IgD-negative memory B cell (primary cell): ENCODE data around the gene EPHA6. TPM values are rescaled to one million over a fixed set of nuclear protein-coding genes. Genes with fewer than 3 reads are reported as not detected.

ENCODE experiments used
- H3K27ac Mint-ChIP-seq, 3 donors: one replicate each; pipeline ENCODE4 v1.8.0; 2020 to 2022; ENCODE audit warnings: mild to moderate bottlenecking in 3 of 3, mixed read lengths in 3 of 3, moderate library complexity in 1 of 3
- H3K27me3 Mint-ChIP-seq: one replicate; pipeline ENCODE4 v1.8.0; 2021; ENCODE audit warnings: mixed read lengths
- H3K36me3 Mint-ChIP-seq: one replicate; pipeline ENCODE4 v1.8.0; 2020; ENCODE audit warnings: mild to moderate bottlenecking, mixed read lengths
- H3K4me1 Mint-ChIP-seq, 3 donors: one replicate each; pipeline ENCODE4 v1.8.0; 2020 to 2022; ENCODE audit warnings: mixed read lengths in 3 of 3, mild to moderate bottlenecking in 1 of 3
- H3K4me3 Mint-ChIP-seq, 4 donors: one replicate each; pipeline ENCODE4 v1.8.0; 2020 to 2022; ENCODE audit warnings: mild to moderate bottlenecking in 4 of 4, mixed read lengths in 4 of 4, moderate library complexity in 3 of 4
- H3K9me3 Mint-ChIP-seq, 3 donors: one replicate each; pipeline ENCODE4 v1.8.0; 2020 to 2021; ENCODE audit warnings: mixed read lengths in 3 of 3, mild to moderate bottlenecking in 1 of 3
- polyA plus RNA-seq: library from polyadenylated mRNA; unstranded; fragments of 300-500 nt; fragmentation: Illumina TruSeq; gene quantifications from one replicate; pipeline ENCODE4 v1.2.3, GENCODE V29; 2021

The EPHA6 gene
- polyA plus RNA-seq, 1 donor from 2014 or later: not detected

GRCh38 chr3:97742036-97742435, 927.6 kb downstream of the EPHA6 start:
- Mint-ChIP-seq H3K27me3 (peaks cover 2% of the 10 kb centered on the region), H3K9me3 (no peaks in the 10 kb centered on the region), H3K36me3 (no peaks in the 10 kb centered on the region), H3K4me1 (no peaks in the 10 kb centered on the region), H3K27ac (no peak overlapping the region), H3K4me3 (no peak overlapping the region)

GRCh38 chr3:97744289-97744688, 929.9 kb downstream of the EPHA6 start:
- H3K36me3 Mint-ChIP-seq: no peaks in the 10 kb centered on the region
- H3K4me3 Mint-ChIP-seq: no peak overlapping the region
- H3K9me3 Mint-ChIP-seq: no peaks in the 10 kb centered on the region
- peaks cover 2% of the 10 kb centered on the region for H3K27me3 Mint-ChIP-seq
- H3K27ac Mint-ChIP-seq: no peak overlapping the region
- no peaks in the 10 kb centered on the region for H3K4me1 Mint-ChIP-seq

- Mint-ChIP-seq H3K4me1 (peaks cover 8 to 15% (median 9%) of the 10 kb centered on the region in 3 donors), H3K27ac (peak overlapping the region; percentile 73 to 98 (median 96)), H3K9me3 (peaks cover 0 to 1% (median 1%) of the 10 kb centered on the region in 3 donors), H3K4me3 (peak overlapping the region; percentile 94 to 100 (median 98)), H3K27me3 (peaks cover 2% of the 10 kb centered on the region), H3K36me3 (no peaks in the 10 kb centered on the region)
These were observed 949.4 kb downstream of the EPHA6 start for GRCh38 chr3:97763586-97764406.

GRCh38 chr3:97764407-97765238, 950.2 kb downstream of the EPHA6 start, which contains the start of gene ARL6:
TSS of gene ARL6 (plus strand) at chr3:97764758. CDS start at chr3:97768108, 3,350 bp downstream.
- Mint-ChIP-seq H3K36me3 (peaks cover 2% of the 10 kb centered on the region), H3K27ac (peak within 1 kb of the TSS; percentile 73 to 98 (median 96)), H3K4me3 (peak within 1 kb of the TSS; percentile 94 to 100 (median 98)), H3K4me1 (peaks cover 8 to 15% (median 9%) of the 10 kb centered on the region in 3 donors), H3K27me3 (peaks cover 2% of the 10 kb centered on the region), H3K9me3 (peaks cover 0 to 1% (median 1%) of the 10 kb centered on the region in 3 donors)

GRCh38 chr3:97765336-97765735, 950.9 kb downstream of the EPHA6 start:
- Mint-ChIP-seq H3K27me3 (peaks cover 2% of the 10 kb centered on the region), H3K36me3 (peaks cover 4% of the 10 kb centered on the region), H3K27ac (peak overlapping the region in 2 of 3 donors; percentile 73 to 96), H3K4me3 (peak overlapping the region; percentile 94 to 100 (median 98)), H3K9me3 (peaks cover 0 to 1% (median 1%) of the 10 kb centered on the region in 3 donors), H3K4me1 (peaks cover 8 to 15% (median 9%) of the 10 kb centered on the region in 3 donors)

- peaks cover 0 to 3% (median 0%) of the 10 kb centered on the region in 3 donors for H3K9me3 Mint-ChIP-seq
- H3K27me3 Mint-ChIP-seq: no peaks in the 10 kb centered on the region
- H3K4me1 Mint-ChIP-seq: peaks cover 0 to 1% (median 0%) of the 10 kb centered on the region in 3 donors
- peaks cover 26% of the 10 kb centered on the region for H3K36me3 Mint-ChIP-seq
- no peak overlapping the region for H3K4me3 Mint-ChIP-seq
- H3K27ac Mint-ChIP-seq: no peak overlapping the region
These were observed 958.5 kb downstream of the EPHA6 start for GRCh38 chr3:97772926-97773325.

- Mint-ChIP-seq H3K27ac (no peak overlapping the region), H3K27me3 (no peaks in the 10 kb centered on the region), H3K9me3 (no peaks in the 10 kb centered on the region), H3K4me3 (no peak overlapping the region), H3K36me3 (peaks cover 8% of the 10 kb centered on the region), H3K4me1 (no peaks in the 10 kb centered on the region)
These were observed 963.8 kb downstream of the EPHA6 start for GRCh38 chr3:97778152-97778551.

GRCh38 chr3:97793420-97794019, 979.1 kb downstream of the EPHA6 start:
- no peak overlapping the region for H3K27ac Mint-ChIP-seq
- no peak overlapping the region for H3K4me3 Mint-ChIP-seq
- no peaks in the 10 kb centered on the region for H3K9me3 Mint-ChIP-seq
- H3K27me3 Mint-ChIP-seq: no peaks in the 10 kb centered on the region
- H3K4me1 Mint-ChIP-seq: no peaks in the 10 kb centered on the region
- H3K36me3 Mint-ChIP-seq: peaks cover 2% of the 10 kb centered on the region

- no peaks in the 10 kb centered on the region for H3K9me3 Mint-ChIP-seq
- no peaks in the 10 kb centered on the region for H3K27me3 Mint-ChIP-seq
- H3K27ac Mint-ChIP-seq: no peak overlapping the region
- no peaks in the 10 kb centered on the region for H3K4me1 Mint-ChIP-seq
- peaks cover 2% of the 10 kb centered on the region for H3K36me3 Mint-ChIP-seq
- H3K4me3 Mint-ChIP-seq: no peak overlapping the region
These were observed 981.6 kb downstream of the EPHA6 start for GRCh38 chr3:97795951-97796350.
